Measurements from ENCODE around the gene AMIGO2.
"Not testable (repeated sequence)": the region's sequence is repeated elsewhere in the genome, so short reads cannot be mapped to it uniquely, and the experiment has no call there.

AMIGO2 gene

GRCh38 chr12:47075192-47076084 is 4.3 kb downstream of the AMIGO2 start:
- DNase-seq (ENCODE audit: low read depth in 2 of 3, low spot score in 1 of 3), result no peak

GRCh38 chr12:47074757-47075156 is 5.0 kb downstream of the AMIGO2 start:
- DNase-seq (ENCODE audit: low read depth in 2 of 3, low spot score in 1 of 3), result no peak

- no peak for DNase-seq (ENCODE audit: low read depth in 2 of 3, low spot score in 1 of 3)
Observed at GRCh38 chr12:47073951-47074350, 5.8 kb downstream of the AMIGO2 start.

- DNase-seq (ENCODE audit: low read depth in 2 of 3, low spot score in 1 of 3), result no peak
Observed at GRCh38 chr12:47071241-47071852, 8.4 kb downstream of the AMIGO2 start.

GRCh38 chr12:47070310-47070709 is 9.4 kb downstream of the AMIGO2 start:
- no peak for DNase-seq (ENCODE audit: low read depth in 2 of 3, low spot score in 1 of 3)

- no peak for DNase-seq (ENCODE audit: low read depth in 2 of 3, low spot score in 1 of 3)
Observed at GRCh38 chr12:47068539-47068938, 11.2 kb downstream of the AMIGO2 start.

GRCh38 chr12:47067771-47068431 is 11.9 kb downstream of the AMIGO2 start:
- no peak for DNase-seq (ENCODE audit: low read depth in 2 of 3, low spot score in 1 of 3)

- DNase-seq (ENCODE audit: low read depth in 2 of 3, low spot score in 1 of 3), result no peak
Observed at GRCh38 chr12:47067176-47067575, 12.6 kb downstream of the AMIGO2 start.

- DNase-seq (ENCODE audit: low read depth in 2 of 3, low spot score in 1 of 3), result no peak
Observed at GRCh38 chr12:47066278-47067025, 13.3 kb downstream of the AMIGO2 start.

GRCh38 chr12:47065546-47065945 is 14.2 kb downstream of the AMIGO2 start:
- DNase-seq (ENCODE audit: low read depth in 2 of 3, low spot score in 1 of 3), result no peak

GRCh38 chr12:47058640-47059039 is 21.1 kb downstream of the AMIGO2 start:
- DNase-seq (ENCODE audit: low read depth in 2 of 3, low spot score in 1 of 3), result not testable (repeated sequence)

GRCh38 chr12:47056944-47057343 is 22.8 kb downstream of the AMIGO2 start:
- not testable (repeated sequence) for DNase-seq (ENCODE audit: low read depth in 2 of 3, low spot score in 1 of 3)

GRCh38 chr12:47055856-47056255 is 23.9 kb downstream of the AMIGO2 start:
- not testable (repeated sequence) for DNase-seq (ENCODE audit: low read depth in 2 of 3, low spot score in 1 of 3)

- no peak for DNase-seq (ENCODE audit: low read depth in 2 of 3, low spot score in 1 of 3)
Observed at GRCh38 chr12:47054659-47055058, 25.1 kb downstream of the AMIGO2 start.

- no peak for DNase-seq (ENCODE audit: low read depth in 2 of 3, low spot score in 1 of 3)
Observed at GRCh38 chr12:47053961-47054360, 25.8 kb downstream of the AMIGO2 start.

- no peak for DNase-seq (ENCODE audit: low read depth in 2 of 3, low spot score in 1 of 3)
Observed at GRCh38 chr12:47052274-47052673, 27.5 kb downstream of the AMIGO2 start.

GRCh38 chr12:47051291-47051690 is 28.5 kb downstream of the AMIGO2 start:
- not testable (repeated sequence) for DNase-seq (ENCODE audit: low read depth in 2 of 3, low spot score in 1 of 3)

GRCh38 chr12:47048541-47048940 is 31.2 kb downstream of the AMIGO2 start:
- DNase-seq (ENCODE audit: low read depth in 2 of 3, low spot score in 1 of 3), result no peak

GRCh38 chr12:47041327-47041726 is 38.4 kb downstream of the AMIGO2 start:
- no peak for DNase-seq (ENCODE audit: low read depth in 2 of 3, low spot score in 1 of 3)

GRCh38 chr12:47039756-47040155 is 40.0 kb downstream of the AMIGO2 start:
- no peak for DNase-seq (ENCODE audit: low read depth in 2 of 3, low spot score in 1 of 3)

- DNase-seq (ENCODE audit: low read depth in 2 of 3, low spot score in 1 of 3), result no peak
Observed at GRCh38 chr12:47039079-47039478, 40.7 kb downstream of the AMIGO2 start.

All from stimulated activated CD4-positive, alpha-beta T cell treated with anti-CD3 and anti-CD28 coated beads, Interleukin-12 subunit alpha, Interleukin-12 subunit beta, amount 100 ng/mL, for 48 hours (primary cell).